A549 (cell line): Measurements from ENCODE around the gene IQGAP2.

Experiments used
- BHLHE40 ChIP-seq: IDR thresholded peaks from 2 replicates; pipeline ENCODE4 v1.6.1; 2012; ENCODE audit warnings: low read depth, low read length, inconsistent platforms
- CBX8 ChIP-seq: fragments of 200-600 bp; sonication (generic); IDR thresholded peaks from 2 replicates; pipeline ENCODE4 v1.6.1; 2016
- CEBPB ChIP-seq, 2 experiments: fragments of >200 bp in 1 of 2; sonication (Bioruptor Twin) in 1 of 2; formaldehyde crosslinking in 1 of 2; IDR thresholded peaks; 2 replicates each; pipeline ENCODE4 v1.6.1; 2012 to 2016
- CTCF ChIP-seq: fragments of >200 bp; sonication (Bioruptor Twin); formaldehyde crosslinking; IDR thresholded peaks from 3 replicates; pipeline ENCODE4 v1.5.1; 2016
- EHMT2 ChIP-seq: fragments of 200-600 bp; sonication (generic); IDR thresholded peaks from 2 replicates; pipeline ENCODE4 v1.6.1; 2016; ENCODE audit warnings: antibody characterized with exemption, low read depth, mild to moderate bottlenecking, moderate library complexity
- EP300 ChIP-seq, 2 experiments: fragments of >200 bp; sonication (Bioruptor Twin); formaldehyde crosslinking; IDR thresholded peaks; 2 replicates in 1 of 2; 3 replicates in 1 of 2; pipeline ENCODE4 v1.6.1; 2016 to 2017
- ESRRA ChIP-seq: fragments of 150-350 bp; IDR thresholded peaks from 2 replicates; pipeline ENCODE4 v1.6.1; 2014; ENCODE audit warnings: mild to moderate bottlenecking, low read length, borderline replicate concordance
- KDM5A ChIP-seq: fragments of 200-600 bp; sonication (generic); IDR thresholded peaks from 2 replicates; pipeline ENCODE4 v1.6.1; 2016; ENCODE audit warnings: antibody characterized with exemption, mild to moderate bottlenecking
- MAZ ChIP-seq: fragments of 150-350 bp; IDR thresholded peaks from 2 replicates; pipeline ENCODE4 v1.6.1; 2014; ENCODE audit warnings: antibody characterized with exemption, low read depth, low read length, borderline replicate concordance
- MYC ChIP-seq: IDR thresholded peaks from 2 replicates; pipeline ENCODE4 v1.6.1; 2012; ENCODE audit warnings: mild to moderate bottlenecking, inconsistent platforms, low read length, improper control_type of control experiment, borderline replicate concordance
- RAD21 ChIP-seq, 2 experiments: fragments of >200 bp in 1 of 2; sonication (Bioruptor Twin) in 1 of 2; formaldehyde crosslinking in 1 of 2; IDR thresholded peaks in 1 of 2; conservative IDR thresholded peaks in 1 of 2; 2 replicates in 1 of 2; 3 replicates in 1 of 2; pipeline ENCODE4 v1.6.1; 2012 to 2018; ENCODE audit warnings: inconsistent platforms in 1 of 2
- RFX5 ChIP-seq: fragments of 450-650 bp; IDR thresholded peaks from 2 replicates; pipeline ENCODE4 v1.7.1; 2014; ENCODE audit warnings: antibody characterized with exemption, mild to moderate bottlenecking, moderate library complexity
- SMC3 ChIP-seq: fragments of >200 bp; sonication (Bioruptor Twin); formaldehyde crosslinking; IDR thresholded peaks from 3 replicates; pipeline ENCODE4 v1.6.1; 2018; ENCODE audit warnings: inconsistent platforms
- USF2 ChIP-seq: fragments of 450-650 bp; IDR thresholded peaks from 2 replicates; pipeline ENCODE4 v1.6.1; 2014; ENCODE audit warnings: antibody characterized with exemption

GRCh38 chr5:76524868-76525267 lies 121.8 kb downstream of the IQGAP2 start:
- TF ChIP-seq USF2 (no peak), CTCF (no peak), ESRRA (no peak), MYC (no peak), KDM5A (no peak), EHMT2 (no peak), EP300 (IDR thresholded peaks at IDR 0.05) (no peak), CBX8 (no peak), RAD21 (conservative IDR thresholded peaks at IDR 0.05 in 1 of 2, IDR thresholded peaks at IDR 0.05 in 1 of 2) (no peak), MAZ (no peak), RFX5 (no peak), BHLHE40 (no peak), CEBPB (IDR thresholded peaks at IDR 0.05) (no peak), SMC3 (no peak)
